Cardiac muscle cell (in vitro differentiated cells and primary cell): ENCODE results near the gene CPA1. TPM values are rescaled to one million over a fixed set of nuclear protein-coding genes. Genes with fewer than 3 reads are reported as not detected.

Experiments used
- DNase-seq, 2 donors: peaks; one replicate each; pipeline versions ENCODE4 v3.0.0 to v3.0.0-alpha.2; 2010 to 2017; ENCODE audit warnings: low read depth in 1 of 2, low spot score in 1 of 2
- H3K27ac ChIP-seq: fragments of 200-600 bp; sonication (generic); 2 replicates; pipeline ENCODE4 v1.5.1; 2016
- H3K27me3 ChIP-seq: fragments of 200-600 bp; sonication (generic); 2 replicates; pipeline ENCODE4 v1.6.0; 2016; ENCODE audit warnings: control low read depth
- H3K36me3 ChIP-seq: fragments of 200-600 bp; sonication (generic); 2 replicates; pipeline ENCODE4 v1.5.1; 2016; ENCODE audit warnings: control low read depth
- H3K4me1 ChIP-seq: fragments of 200-600 bp; sonication (generic); 2 replicates; pipeline ENCODE4 v1.8.1; 2017; ENCODE audit warnings: low read depth, mild to moderate bottlenecking, mixed run types
- H3K4me3 ChIP-seq: fragments of 200-600 bp; sonication (generic); 2 replicates; pipeline ENCODE4 v1.5.1; 2016; ENCODE audit warnings: mild to moderate bottlenecking
- H3K9me3 ChIP-seq: fragments of 200-600 bp; sonication (generic); 2 replicates; pipeline ENCODE4 v1.5.1; 2017; ENCODE audit warnings: low read depth, mild to moderate bottlenecking, control low read depth
- polyA plus RNA-seq: library from polyadenylated mRNA; unstranded; fragments of >200 nt; fragmentation: Nextera tagmentation; extraction: Ambion mirVana; gene quantifications from 2 replicates; pipeline ENCODE4 v1.2.1, GENCODE V29; 2016
- total RNA-seq: library from RNA; depleted of rRNA; stranded (reverse); fragments of >200 nt; gene quantifications from 2 replicates; pipeline ENCODE4 v1.2.3, GENCODE V29; 2016
- TF ChIP-seq, protein P1 (sequence below): IDR thresholded peaks from 2 replicates; pipeline ENCODE4 v1.5.1; 2012; ENCODE audit warnings: low read depth, mild to moderate bottlenecking, low read length

CPA1 gene
- total and polyA plus RNA-seq, 2 experiments from 2014 or later, result 3.5 to 4.3 TPM

DNA sequence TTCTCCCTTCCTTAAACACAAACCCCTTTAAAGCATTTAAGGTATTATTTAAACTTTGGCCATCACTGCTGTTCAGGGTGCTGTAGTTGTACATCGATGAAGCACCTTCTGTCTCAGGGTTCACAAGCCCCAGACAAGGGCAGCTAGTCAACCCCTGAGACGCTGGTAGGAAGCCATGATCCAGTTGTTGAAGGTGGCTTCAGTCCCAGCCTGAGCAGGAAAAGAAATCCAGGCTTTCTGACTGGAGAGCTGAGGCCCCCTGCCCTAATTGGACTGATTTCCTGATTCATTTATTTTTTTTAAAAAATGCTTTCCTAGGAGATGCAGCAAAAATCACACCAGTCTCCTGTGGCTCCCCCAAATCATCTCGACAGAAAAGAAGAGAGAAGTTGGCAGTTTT lies 15.8 kb downstream of the CPA1 start:
- no peaks in the 10 kb centered on the region for H3K9me3 ChIP-seq
- TF ChIP-seq, protein P1, sequence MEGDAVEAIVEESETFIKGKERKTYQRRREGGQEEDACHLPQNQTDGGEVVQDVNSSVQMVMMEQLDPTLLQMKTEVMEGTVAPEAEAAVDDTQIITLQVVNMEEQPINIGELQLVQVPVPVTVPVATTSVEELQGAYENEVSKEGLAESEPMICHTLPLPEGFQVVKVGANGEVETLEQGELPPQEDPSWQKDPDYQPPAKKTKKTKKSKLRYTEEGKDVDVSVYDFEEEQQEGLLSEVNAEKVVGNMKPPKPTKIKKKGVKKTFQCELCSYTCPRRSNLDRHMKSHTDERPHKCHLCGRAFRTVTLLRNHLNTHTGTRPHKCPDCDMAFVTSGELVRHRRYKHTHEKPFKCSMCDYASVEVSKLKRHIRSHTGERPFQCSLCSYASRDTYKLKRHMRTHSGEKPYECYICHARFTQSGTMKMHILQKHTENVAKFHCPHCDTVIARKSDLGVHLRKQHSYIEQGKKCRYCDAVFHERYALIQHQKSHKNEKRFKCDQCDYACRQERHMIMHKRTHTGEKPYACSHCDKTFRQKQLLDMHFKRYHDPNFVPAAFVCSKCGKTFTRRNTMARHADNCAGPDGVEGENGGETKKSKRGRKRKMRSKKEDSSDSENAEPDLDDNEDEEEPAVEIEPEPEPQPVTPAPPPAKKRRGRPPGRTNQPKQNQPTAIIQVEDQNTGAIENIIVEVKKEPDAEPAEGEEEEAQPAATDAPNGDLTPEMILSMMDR, result no peak
- H3K27ac ChIP-seq, result no peak overlapping the region
- H3K27me3 ChIP-seq, result no peaks in the 10 kb centered on the region
- H3K4me1 ChIP-seq, result peaks cover 3% of the 10 kb centered on the region
- DNase-seq, result no peak
- no peak overlapping the region for H3K4me3 ChIP-seq
- H3K36me3 ChIP-seq, result no peaks in the 10 kb centered on the region

DNA sequence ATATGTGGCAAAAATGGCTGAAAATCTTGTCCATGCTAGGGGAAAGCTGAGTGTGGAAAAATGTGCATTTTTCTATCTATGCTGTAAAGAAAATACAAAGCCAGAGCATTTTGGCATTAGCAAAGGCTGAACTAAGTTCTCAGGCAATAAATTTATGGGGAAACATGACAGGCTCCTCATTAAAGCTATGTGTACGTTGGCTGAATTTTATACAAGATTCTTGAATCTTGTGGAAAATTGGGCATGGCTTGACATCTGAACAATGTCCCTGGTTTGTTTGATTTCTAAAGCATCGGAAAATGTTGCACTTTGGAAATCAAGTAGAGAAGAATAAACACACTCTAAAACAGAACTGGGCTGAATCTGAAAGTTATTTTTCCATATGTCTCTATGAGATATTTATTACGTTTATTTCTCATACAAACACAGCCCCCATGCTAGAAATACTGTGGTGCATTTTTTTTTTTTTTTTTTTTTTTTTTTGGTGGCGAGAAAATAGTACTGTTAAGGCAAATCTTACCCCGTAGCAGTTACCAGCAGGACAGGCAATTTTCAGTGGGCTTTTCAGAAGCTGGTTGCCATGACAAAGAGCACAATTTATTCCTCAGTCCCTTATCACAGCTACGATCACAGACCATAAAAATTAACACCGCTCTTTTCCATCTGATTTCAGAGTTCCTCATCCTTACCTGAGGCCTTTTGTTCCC lies 16.9 kb downstream of the CPA1 start:
- H3K4me3 ChIP-seq, result no peak overlapping the region
- TF ChIP-seq, protein P1, result no peak
- H3K27ac ChIP-seq, result no peak overlapping the region
- H3K9me3 ChIP-seq, result no peaks in the 10 kb centered on the region
- peaks cover 3% of the 10 kb centered on the region for H3K4me1 ChIP-seq
- no peaks in the 10 kb centered on the region for H3K27me3 ChIP-seq
- DNase-seq, result no peak
- H3K36me3 ChIP-seq, result no peaks in the 10 kb centered on the region

DNA sequence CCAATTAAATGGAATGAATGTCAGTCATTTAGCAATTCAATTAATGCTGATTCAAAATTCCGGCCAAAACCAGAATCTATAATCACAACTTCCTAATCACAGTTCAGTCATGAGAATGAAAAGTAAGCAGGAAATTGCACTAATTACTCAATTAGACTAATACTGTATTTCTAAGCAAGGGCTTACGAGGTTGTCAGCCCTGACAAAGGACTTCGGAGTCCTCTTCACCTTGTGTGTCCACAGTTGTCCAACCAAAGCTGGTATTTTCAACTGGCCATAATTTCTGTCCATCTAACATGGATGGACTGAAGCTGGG lies 17.4 kb downstream of the CPA1 start:
- DNase-seq, result no peak
- H3K27me3 ChIP-seq, result no peaks in the 10 kb centered on the region
- TF ChIP-seq, protein P1, result no peak
- no peak overlapping the region for H3K27ac ChIP-seq
- H3K4me1 ChIP-seq, result no peaks in the 10 kb centered on the region
- H3K36me3 ChIP-seq, result no peaks in the 10 kb centered on the region
- H3K4me3 ChIP-seq, result no peak overlapping the region
- H3K9me3 ChIP-seq, result no peaks in the 10 kb centered on the region

DNA sequence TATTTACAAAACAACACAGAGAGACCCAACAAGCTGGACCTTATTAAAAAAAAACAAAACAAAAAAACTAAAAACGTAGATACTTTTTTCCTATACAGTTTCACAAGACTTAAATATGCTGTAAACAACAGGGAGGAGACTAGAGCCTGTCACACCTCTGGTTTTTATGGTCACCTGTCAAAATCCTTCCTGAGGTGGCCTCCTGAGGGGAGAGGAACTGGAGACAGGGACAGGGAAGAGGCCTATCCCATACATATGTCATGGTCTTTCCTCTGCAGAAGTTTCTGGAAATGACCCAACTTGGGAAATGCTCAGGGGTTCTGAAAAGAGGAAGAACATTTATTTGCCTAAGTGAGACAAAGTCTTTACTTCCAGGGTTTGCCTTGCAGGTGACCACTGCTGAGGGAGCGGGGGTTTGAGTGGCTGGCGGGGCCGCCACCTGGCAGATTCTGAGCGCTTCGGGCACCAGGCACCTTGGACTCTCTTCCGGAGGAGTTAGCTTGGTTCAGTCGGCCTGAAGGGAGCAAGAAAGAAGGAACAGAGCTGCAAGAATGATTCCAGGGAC lies 18.3 kb downstream of the CPA1 start:
- TF ChIP-seq, protein P1, result no peak
- no peak overlapping the region for H3K4me3 ChIP-seq
- no peaks in the 10 kb centered on the region for H3K36me3 ChIP-seq
- no peak for DNase-seq
- H3K4me1 ChIP-seq, result no peaks in the 10 kb centered on the region
- H3K27me3 ChIP-seq, result no peaks in the 10 kb centered on the region
- H3K27ac ChIP-seq, result no peak overlapping the region
- H3K9me3 ChIP-seq, result no peaks in the 10 kb centered on the region

DNA sequence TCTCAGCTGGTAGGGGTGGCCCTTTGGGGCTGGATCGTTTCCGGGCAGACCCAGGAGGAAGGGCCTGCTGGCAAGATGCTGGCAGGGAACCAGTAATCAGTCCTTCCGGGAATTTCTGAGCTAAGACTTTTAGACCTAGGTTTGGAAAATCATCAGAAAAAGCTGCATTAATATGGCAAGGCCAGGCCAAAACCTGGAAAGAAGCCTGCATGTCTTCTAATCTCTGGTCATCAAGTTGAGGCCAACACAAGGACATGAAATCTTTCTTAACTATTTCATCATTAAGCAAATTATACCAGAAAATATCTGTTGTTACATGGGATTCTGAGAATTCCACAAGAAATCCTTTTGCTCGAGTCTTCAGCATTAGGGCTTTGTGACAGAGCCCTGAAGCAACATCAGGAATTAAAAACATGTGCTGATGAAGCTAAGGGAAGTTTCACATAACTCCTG lies 19.9 kb downstream of the CPA1 start:
- H3K9me3 ChIP-seq, result no peaks in the 10 kb centered on the region
- H3K4me1 ChIP-seq, result no peaks in the 10 kb centered on the region
- DNase-seq, result peak in 1 of 2 donors; percentile 85
- no peaks in the 10 kb centered on the region for H3K27me3 ChIP-seq
- TF ChIP-seq, protein P1, result no peak
- H3K4me3 ChIP-seq, result no peak overlapping the region
- no peaks in the 10 kb centered on the region for H3K36me3 ChIP-seq
- no peak overlapping the region for H3K27ac ChIP-seq
